DND-41 (cell line): ENCODE results near the gene DLG1.

Experiments
- CTCF ChIP-seq: IDR thresholded peaks from 2 replicates; pipeline ENCODE4 v1.5.1; 2012; ENCODE audit warnings: borderline replicate concordance, low read length, moderate library complexity, mild to moderate bottlenecking; ENCODE audit not compliant: poor library complexity, severe bottlenecking; ENCODE audit errors: extremely low read depth
- EZH2 ChIP-seq: IDR thresholded peaks from 3 replicates; pipeline ENCODE4 v1.6.1; 2012; ENCODE audit warnings: borderline replicate concordance, low read depth, mild to moderate bottlenecking, moderate library complexity, low read length, inconsistent platforms; ENCODE audit not compliant: severe bottlenecking

GRCh38 chr3:197253238-197253947 is 45.0 kb downstream of the DLG1 start:
- TF ChIP-seq EZH2 (no peak), CTCF (no peak)
